BE2C (cell line): ENCODE results near the gene TNFSF12.
A peak's percentile ranks its signal among the peaks of the same experiment; 100 is the strongest.

Experiments
- DNase-seq: peaks from one replicate; pipeline ENCODE4 v3.0.0-alpha.2; 2020
- H3K27me3 ChIP-seq: fragments of 250-450 bp; sonication (Bioruptor Pico); 2 replicates; pipeline ENCODE4 v1.5.1; 2020; ENCODE audit warnings: mild to moderate bottlenecking
- H3K36me3 ChIP-seq: fragments of 250-450 bp; sonication (Bioruptor Pico); 2 replicates; pipeline ENCODE4 v1.5.1; 2020; ENCODE audit warnings: mild to moderate bottlenecking
- H3K4me1 ChIP-seq: fragments of 250-450 bp; sonication (Bioruptor Pico); 2 replicates; pipeline ENCODE4 v1.5.1; 2020
- H3K4me3 ChIP-seq: 2 replicates; pipeline ENCODE4 v1.5.1; 2011; ENCODE audit warnings: low read depth, low read length
- H3K9me3 ChIP-seq: fragments of 250-450 bp; sonication (Bioruptor Pico); 2 replicates; pipeline ENCODE4 v1.5.1; 2020
- CTCF ChIP-seq: IDR thresholded peaks from 2 replicates; pipeline ENCODE4 v1.5.1; 2012; ENCODE audit warnings: mild to moderate bottlenecking, low read depth, low read length

The TNFSF12 gene

GRCh38 chr17:7582396-7583252 is 33.8 kb downstream of the TNFSF12 start:
- Histone ChIP-seq H3K4me3 (no peak overlapping the region), H3K27me3 (no peaks in the 10 kb centered on the region), H3K36me3 (peaks cover 24% of the 10 kb centered on the region), H3K9me3 (no peaks in the 10 kb centered on the region), H3K4me1 (peaks cover 13% of the 10 kb centered on the region)
- TF ChIP-seq CTCF, result no peak
- DNase-seq, result no peak

DNA sequence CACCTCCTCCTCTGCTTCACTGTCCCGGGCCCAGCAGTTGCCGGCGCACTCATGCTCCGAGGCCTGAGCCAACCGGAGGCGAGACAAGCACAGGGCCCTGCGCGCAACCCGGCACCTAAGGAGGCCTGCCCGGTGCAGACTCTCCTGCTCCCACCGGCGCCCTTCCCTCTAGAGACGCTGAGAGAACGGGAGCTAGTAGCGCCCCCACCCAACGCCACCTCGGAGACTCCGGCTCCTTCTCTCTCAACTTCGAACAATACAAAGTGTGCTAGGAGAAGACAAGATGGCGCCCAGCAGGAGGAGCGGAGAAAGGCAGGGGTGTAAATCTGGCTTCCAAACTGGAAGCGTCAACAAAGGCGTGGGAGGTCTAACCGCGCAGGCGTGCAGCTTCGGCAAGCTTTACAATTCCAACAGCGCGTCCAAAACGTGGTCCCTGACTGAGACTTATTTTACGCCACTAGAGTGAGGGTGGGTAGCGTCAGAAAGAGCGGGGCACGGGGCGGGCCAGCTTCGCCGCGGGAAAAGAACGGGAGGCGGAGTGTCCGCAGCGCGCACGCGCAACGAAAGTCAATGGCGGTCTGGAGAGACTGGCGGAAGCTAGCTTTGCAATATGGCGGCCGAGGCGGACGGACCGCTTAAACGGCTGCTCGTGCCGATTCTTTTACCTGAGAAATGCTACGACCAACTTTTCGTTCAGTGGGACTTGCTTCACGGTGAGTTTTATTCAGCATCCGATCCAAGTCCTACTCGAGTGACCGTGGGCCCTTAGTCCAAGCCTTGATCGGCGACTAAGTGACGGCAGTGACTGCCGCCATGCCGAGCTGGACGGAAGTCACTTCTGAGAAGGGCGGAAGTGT is 34.6 kb downstream of the TNFSF12 start, which contains the start of gene MPDU1:
Gene MPDU1 (plus strand): TSS at position 600 of the 857 bp plus-strand sequence. CDS start 11 bp downstream, at position 611.
- Histone ChIP-seq H3K4me3 (peak within 1 kb of the TSS; percentile 65), H3K36me3 (peaks cover 16% of the 10 kb centered on the region), H3K27me3 (no peaks in the 10 kb centered on the region), H3K9me3 (no peaks in the 10 kb centered on the region), H3K4me1 (peaks cover 13% of the 10 kb centered on the region)
- no peak for TF ChIP-seq CTCF
- DNase-seq, result peak; percentile 91

DNA sequence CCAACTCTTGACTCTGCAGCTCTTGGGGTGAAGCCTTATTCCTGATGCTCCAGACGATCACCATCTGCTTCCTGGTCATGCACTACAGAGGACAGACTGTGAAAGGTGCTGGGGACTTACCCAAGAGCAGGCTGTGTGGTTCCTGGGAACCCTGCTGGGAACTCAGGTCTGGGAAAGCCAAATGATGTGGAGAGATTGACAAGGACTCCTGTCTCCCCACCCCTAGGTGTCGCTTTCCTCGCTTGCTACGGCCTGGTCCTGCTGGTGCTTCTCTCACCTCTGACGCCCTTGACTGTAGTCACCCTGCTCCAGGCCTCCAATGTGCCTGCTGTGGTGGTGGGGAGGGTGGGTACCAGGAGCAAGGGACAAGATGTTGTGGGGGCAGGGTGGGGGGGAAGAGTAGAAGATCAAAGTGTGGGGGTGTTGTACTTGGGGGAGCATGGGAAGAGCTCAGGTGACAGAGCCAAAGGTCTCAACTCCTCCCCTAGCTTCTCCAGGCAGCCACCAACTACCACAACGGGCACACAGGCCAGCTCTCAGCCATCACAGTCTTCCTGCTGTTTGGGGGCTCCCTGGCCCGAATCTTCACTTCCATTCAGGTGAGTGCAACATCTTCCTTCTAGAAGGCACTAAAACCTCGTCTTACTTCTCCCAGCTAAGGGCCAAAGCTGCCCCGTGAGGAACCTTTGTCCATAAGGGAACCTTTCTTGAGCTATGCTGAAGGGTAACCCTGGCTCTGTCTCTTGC is 38.0 kb downstream of the TNFSF12 start:
- Histone ChIP-seq H3K4me1 (peaks cover 10% of the 10 kb centered on the region), H3K36me3 (peaks cover 19% of the 10 kb centered on the region), H3K27me3 (no peaks in the 10 kb centered on the region), H3K9me3 (no peaks in the 10 kb centered on the region), H3K4me3 (no peak overlapping the region)
- peak; percentile 51 for TF ChIP-seq CTCF
- peak; percentile 49 for DNase-seq

DNA sequence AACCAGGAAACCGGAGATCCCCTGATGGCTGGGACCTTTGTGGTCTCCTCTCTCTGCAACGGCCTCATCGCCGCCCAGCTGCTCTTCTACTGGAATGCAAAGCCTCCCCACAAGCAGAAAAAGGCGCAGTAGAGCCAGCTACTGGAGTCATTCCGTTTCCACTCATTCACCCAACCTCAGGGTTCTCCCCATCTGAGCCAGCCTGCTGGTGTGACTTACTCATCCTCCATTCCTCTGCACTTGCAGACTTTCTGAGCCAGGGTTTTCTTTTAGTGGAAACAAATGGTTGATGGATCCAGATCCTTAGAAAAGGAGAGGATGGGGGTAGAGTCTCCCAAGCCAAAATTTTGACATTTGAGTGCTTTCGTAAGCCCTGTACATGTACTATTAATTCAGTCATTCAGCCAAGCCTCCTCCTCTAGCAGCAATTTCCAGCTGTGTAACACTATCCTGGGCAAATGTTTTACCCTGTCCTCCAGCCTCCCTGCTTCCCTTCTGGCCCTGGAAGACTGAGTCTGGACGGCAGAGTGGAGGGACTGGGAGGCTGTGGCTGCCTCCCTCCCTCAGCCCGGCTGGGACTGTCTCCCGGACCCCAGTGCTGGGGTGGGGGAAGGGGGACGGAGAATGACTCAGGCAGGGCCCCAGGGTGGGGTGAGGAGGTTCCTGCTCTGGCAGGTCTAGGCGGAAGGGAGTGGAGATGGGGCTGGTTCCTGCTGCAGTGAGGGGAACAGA is 38.7 kb downstream of the TNFSF12 start:
- Histone ChIP-seq H3K4me3 (no peak overlapping the region), H3K4me1 (peaks cover 10% of the 10 kb centered on the region), H3K27me3 (no peaks in the 10 kb centered on the region), H3K9me3 (no peaks in the 10 kb centered on the region), H3K36me3 (peaks cover 21% of the 10 kb centered on the region)
- DNase-seq, result no peak
- TF ChIP-seq CTCF, result no peak

DNA sequence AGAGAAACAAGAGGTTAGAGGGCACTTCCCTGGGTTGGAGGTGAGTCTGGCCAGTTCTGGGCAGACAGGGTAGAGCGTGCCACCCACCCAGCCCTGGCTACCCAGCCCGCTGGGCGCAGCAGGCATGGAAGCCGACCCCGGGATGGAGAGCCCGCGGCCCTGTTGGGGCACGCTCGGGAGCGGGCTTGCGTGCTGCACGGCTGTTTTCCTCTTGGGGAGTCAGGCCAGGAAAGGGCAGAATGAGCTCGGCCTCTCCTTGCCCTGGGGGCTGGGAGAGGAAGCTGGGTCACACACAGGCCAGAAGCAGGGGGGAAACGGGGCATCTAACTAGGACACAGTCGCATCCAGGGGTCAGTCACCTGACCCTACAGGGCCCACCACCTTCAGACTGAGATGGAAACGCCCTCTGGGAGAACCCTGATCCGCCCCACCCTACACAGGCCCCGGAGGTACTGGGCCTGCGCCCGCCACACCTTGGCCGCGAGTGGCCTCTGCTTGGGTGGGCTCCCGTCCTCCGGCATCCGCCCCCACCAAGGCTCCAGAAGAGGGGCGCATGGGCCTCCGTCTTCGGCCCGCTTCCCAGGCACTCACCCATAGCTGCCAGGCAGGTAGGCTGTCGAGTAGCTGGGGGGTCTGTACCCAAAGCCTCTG is 39.8 kb downstream of the TNFSF12 start:
- no peak for DNase-seq
- Histone ChIP-seq H3K4me3 (no peak overlapping the region), H3K36me3 (peaks cover 20% of the 10 kb centered on the region)

More for the DNA sequence above, 39.8 kb downstream of the TNFSF12 start:
- no peak for TF ChIP-seq CTCF
- no peaks in the 10 kb centered on the region for H3K9me3 ChIP-seq
- peaks cover 6% of the 10 kb centered on the region; the same call in 1 of the 2 replicates for H3K4me1 ChIP-seq
- H3K27me3 ChIP-seq, result no peaks in the 10 kb centered on the region
